PC-3 (cell line): ENCODE measurements around the gene PLXNA4.

Experiments used
- CTCF ChIP-seq: fragments of 300-600 bp; sonication (generic); conservative IDR thresholded peaks from 2 replicates; pipeline ENCODE4 v1.5.1; 2017; ENCODE audit warnings: antibody characterized with exemption, low read depth, mild to moderate bottlenecking, low read length
- EZH2phosphoT487 ChIP-seq: fragments of 300-600 bp; sonication (generic); IDR thresholded peaks from 2 replicates; pipeline ENCODE4 v1.6.1; 2018; ENCODE audit warnings: mild to moderate bottlenecking, antibody characterized with exemption, low read length, borderline replicate concordance

GRCh38 chr7:132226046-132226956 is 350.0 kb downstream of the PLXNA4 start:
- TF ChIP-seq CTCF (no peak), EZH2phosphoT487 (no peak)
